Mesendoderm (in vitro differentiated cells): ENCODE data around the gene SLC5A12.

Source experiments
- DNase-seq: peaks from one replicate; pipeline ENCODE4 v3.0.0; 2013
- H2AK5ac ChIP-seq: 2 replicates; pipeline ENCODE4 v1.6.1; 2013; ENCODE audit warnings: low read length, inconsistent platforms
- H2BK120ac ChIP-seq: 2 replicates; pipeline ENCODE4 v1.6.1; 2013; ENCODE audit warnings: low read depth, mild to moderate bottlenecking, low read length, moderate library complexity, mixed read lengths
- H2BK15ac ChIP-seq: replicated peaks from 2 replicates; pipeline ENCODE4 v1.6.1; 2013; ENCODE audit warnings: low read depth, mild to moderate bottlenecking, moderate library complexity
- H2BK5ac ChIP-seq: 2 replicates; pipeline ENCODE4 v1.6.1; 2013; ENCODE audit warnings: low read length, inconsistent platforms
- H3K18ac ChIP-seq: 2 replicates; pipeline ENCODE4 v1.6.1; 2013; ENCODE audit warnings: mild to moderate bottlenecking, low read length, mixed read lengths
- H3K23ac ChIP-seq: one replicate; pipeline ENCODE4 v1.6.1; 2013; ENCODE audit warnings: low read length
- H3K27ac ChIP-seq: 2 replicates; pipeline ENCODE4 v1.5.1; 2013; ENCODE audit warnings: low read depth, mild to moderate bottlenecking, inconsistent platforms, low read length, moderate library complexity
- H3K27me3 ChIP-seq: 2 replicates; pipeline ENCODE4 v1.6.1; 2013; ENCODE audit warnings: low read length, control low read depth, mild to moderate bottlenecking, inconsistent platforms; ENCODE audit not compliant: insufficient read depth, poor library complexity
- H3K36me3 ChIP-seq: 2 replicates; pipeline ENCODE4 v1.6.1; 2013; ENCODE audit warnings: low read length, inconsistent platforms; ENCODE audit not compliant: control insufficient read depth, insufficient read depth
- H3K4ac ChIP-seq: one replicate; pipeline ENCODE4 v1.6.1; 2013; ENCODE audit warnings: low read depth, mild to moderate bottlenecking, low read length, moderate library complexity
- H3K4me1 ChIP-seq: 2 replicates; pipeline ENCODE4 v1.6.1; 2013; ENCODE audit warnings: low read depth, low read length, inconsistent platforms; ENCODE audit not compliant: control insufficient read depth
- H3K4me2 ChIP-seq: 2 replicates; pipeline ENCODE4 v1.6.1; 2013; ENCODE audit warnings: low read length
- H3K4me3 ChIP-seq: 2 replicates; pipeline ENCODE4 v1.5.1; 2013; ENCODE audit warnings: mild to moderate bottlenecking, low read length
- H3K56ac ChIP-seq: one replicate; pipeline ENCODE4 v1.6.1; 2013; ENCODE audit warnings: low read length
- H3K79me1 ChIP-seq: 2 replicates; pipeline ENCODE4 v1.6.1; 2013; ENCODE audit warnings: low read length, inconsistent platforms
- H3K79me2 ChIP-seq: 2 replicates; pipeline ENCODE4 v1.6.1; 2013; ENCODE audit warnings: mild to moderate bottlenecking, low read length; ENCODE audit not compliant: control insufficient read depth, insufficient read depth
- H3K9ac ChIP-seq: 2 replicates; pipeline ENCODE4 v1.6.1; 2013; ENCODE audit warnings: low read length, inconsistent platforms
- H4K5ac ChIP-seq: one replicate; pipeline ENCODE4 v1.6.1; 2013; ENCODE audit warnings: low read length
- H4K8ac ChIP-seq: one replicate; pipeline ENCODE4 v1.6.1; 2013; ENCODE audit warnings: low read depth, mild to moderate bottlenecking, control low read depth, low read length, moderate library complexity
- WGBS: extraction: QIAGEN DNeasy Blood & Tissue Kit; methylation state at CpG from one replicate; pipeline ENCODE4 v1.1.7; 2013; ENCODE audit warnings: low lambda C conversion rate, missing lambda C conversion rate; ENCODE audit not compliant: insufficient coverage; ENCODE audit errors: extremely low coverage; 5-methylcytosine and 5-hydroxymethylcytosine counted together

The SLC5A12 gene

GRCh38 chr11:26620282-26621045 lies 101.4 kb downstream of the SLC5A12 start:
- H4K5ac ChIP-seq, result no peak overlapping the region
- no peak overlapping the region for H2BK15ac ChIP-seq
- no peak overlapping the region for H3K18ac ChIP-seq
- H2BK5ac ChIP-seq, result no peak overlapping the region
- no peak overlapping the region for H3K4me2 ChIP-seq
- H3K36me3 ChIP-seq, result no peaks in the 10 kb centered on the region
- no peak overlapping the region for H3K4ac ChIP-seq
- no peak for DNase-seq
- H3K23ac ChIP-seq, result no peak overlapping the region
- H3K27ac ChIP-seq, result no peak overlapping the region
- peaks cover 2% of the 10 kb centered on the region for H3K4me1 ChIP-seq
- H3K4me3 ChIP-seq, result no peak overlapping the region
- no CpG with 5 or more reads among the region's 1 CpG for WGBS
- no peak overlapping the region for H3K56ac ChIP-seq
- H2AK5ac ChIP-seq, result no peak overlapping the region
- no peaks in the 10 kb centered on the region for H3K79me1 ChIP-seq
- no peak overlapping the region for H4K8ac ChIP-seq
- no peak overlapping the region for H2BK120ac ChIP-seq
- no peaks in the 10 kb centered on the region for H3K27me3 ChIP-seq
- no peak overlapping the region for H3K9ac ChIP-seq
- no peaks in the 10 kb centered on the region for H3K79me2 ChIP-seq

- no peak overlapping the region for H2BK5ac ChIP-seq
- H3K27ac ChIP-seq, result no peak overlapping the region
- H3K79me2 ChIP-seq, result no peaks in the 10 kb centered on the region
- no peak overlapping the region for H2AK5ac ChIP-seq
- no peak overlapping the region for H3K9ac ChIP-seq
- H3K4me1 ChIP-seq, result peaks cover 2% of the 10 kb centered on the region
- no peak overlapping the region for H3K4me3 ChIP-seq
- H3K4me2 ChIP-seq, result no peak overlapping the region
- WGBS, result no CpG with 5 or more reads among the region's 1 CpG
- H3K18ac ChIP-seq, result no peak overlapping the region
- H3K4ac ChIP-seq, result no peak overlapping the region
- no peak overlapping the region for H3K23ac ChIP-seq
- no peaks in the 10 kb centered on the region for H3K79me1 ChIP-seq
- DNase-seq, result peak; percentile 36
- no peak overlapping the region for H3K56ac ChIP-seq
- H3K36me3 ChIP-seq, result no peaks in the 10 kb centered on the region
- H4K5ac ChIP-seq, result no peak overlapping the region
- no peaks in the 10 kb centered on the region for H3K27me3 ChIP-seq
- no peak overlapping the region for H2BK120ac ChIP-seq
- no peak overlapping the region for H2BK15ac ChIP-seq
- no peak overlapping the region for H4K8ac ChIP-seq
Observed at GRCh38 chr11:26618441-26618840, 103.4 kb downstream of the SLC5A12 start.
